OCI-LY3 (cell line): ENCODE measurements around the gene TFDP1.

Source experiments
- H2AFZ ChIP-seq: fragments of 200-600, 300-600 bp; shearing (Covaris generic); 2 replicates; pipeline ENCODE4 v1.6.0; 2014; ENCODE audit warnings: antibody characterized with exemption, low read depth, low read length
- H3K27ac ChIP-seq: fragments of 200-600, 300-600 bp; sonication (generic); 2 replicates; pipeline ENCODE4 v1.5.1; 2014; ENCODE audit warnings: mild to moderate bottlenecking, low read length, moderate library complexity, mixed read lengths
- H3K27me3 ChIP-seq: fragments of 200-600, 300-600 bp; sonication (generic); 2 replicates; pipeline ENCODE4 v1.6.1; 2014; ENCODE audit warnings: low read depth, low read length, mixed read lengths
- H3K36me3 ChIP-seq: fragments of 200-600, 300-600 bp; sonication (generic); replicated peaks from 2 replicates; pipeline ENCODE3; 2014; ENCODE audit warnings: low read depth, low read length, mixed read lengths
- H3K4me1 ChIP-seq: fragments of 300-600, 200-600 bp; sonication (generic); 2 replicates; pipeline ENCODE4 v1.6.1; 2014; ENCODE audit warnings: low read length, mixed read lengths
- H3K4me2 ChIP-seq: fragments of 200-600, 300-600 bp; sonication (generic); 2 replicates; pipeline ENCODE4 v1.6.1; 2014; ENCODE audit warnings: low read length, mixed read lengths
- H3K4me3 ChIP-seq: fragments of 300-600, 200-600 bp; sonication (generic); 2 replicates; pipeline ENCODE4 v1.5.1; 2014; ENCODE audit warnings: antibody characterized with exemption, mild to moderate bottlenecking, low read length, moderate library complexity
- H3K79me2 ChIP-seq: fragments of 300-600, 200-600 bp; shearing (Covaris generic); 2 replicates; pipeline ENCODE4 v1.6.1; 2014; ENCODE audit warnings: mild to moderate bottlenecking, low read length, mixed read lengths
- H3K9ac ChIP-seq: fragments of 300-600, 200-600 bp; shearing (Covaris generic); 2 replicates; pipeline ENCODE4 v1.6.0; 2014; ENCODE audit warnings: mild to moderate bottlenecking, low read length, moderate library complexity
- H3K9me3 ChIP-seq: fragments of 200-600, 300-600 bp; shearing (Covaris generic); 2 replicates; pipeline ENCODE4 v1.6.1; 2014; ENCODE audit warnings: low read length, mixed read lengths; ENCODE audit not compliant: insufficient read depth
- H4K20me1 ChIP-seq: fragments of 200-600, 300-600 bp; sonication (generic); 2 replicates; pipeline ENCODE4 v1.6.1; 2016; ENCODE audit warnings: low read length, mixed read lengths; ENCODE audit not compliant: insufficient read depth
- CTCF ChIP-seq: fragments of 200-600, 300-600 bp; sonication (generic); IDR thresholded peaks from 2 replicates; pipeline ENCODE4 v1.5.1; 2014; ENCODE audit warnings: antibody characterized with exemption, low read length, low read depth
- EZH2phosphoT487 ChIP-seq: fragments of 200-600 bp; shearing (Covaris generic); IDR thresholded peaks from 2 replicates; pipeline ENCODE4 v1.6.1; 2018; ENCODE audit warnings: antibody characterized with exemption, mixed run types, low read depth

Gene TFDP1

GRCh38 chr13:113548171-113548641 lies 36.3 kb upstream of the TFDP1 start:
- Histone ChIP-seq H4K20me1 (peaks cover 3% of the 10 kb centered on the region), H3K27me3 (no peaks in the 10 kb centered on the region), H3K36me3 (no peaks in the 10 kb centered on the region), H2AFZ (no peak overlapping the region), H3K79me2 (no peaks in the 10 kb centered on the region; the same call in 1 of the 2 replicates), H3K4me3 (no peak overlapping the region), H3K9ac (no peak overlapping the region), H3K4me2 (no peak overlapping the region), H3K9me3 (no peaks in the 10 kb centered on the region), H3K27ac (no peak overlapping the region), H3K4me1 (no peaks in the 10 kb centered on the region)
- TF ChIP-seq CTCF (no peak), EZH2phosphoT487 (no peak)

- Histone ChIP-seq H3K4me3 (no peak overlapping the region), H3K79me2 (no peaks in the 10 kb centered on the region; the same call in 1 of the 2 replicates), H4K20me1 (peaks cover 3% of the 10 kb centered on the region), H3K9ac (no peak overlapping the region), H3K4me2 (no peak overlapping the region), H3K27me3 (no peaks in the 10 kb centered on the region), H3K27ac (no peak overlapping the region), H2AFZ (no peak overlapping the region), H3K9me3 (no peaks in the 10 kb centered on the region), H3K36me3 (no peaks in the 10 kb centered on the region), H3K4me1 (no peaks in the 10 kb centered on the region)
- TF ChIP-seq EZH2phosphoT487, result no peak
- TF ChIP-seq CTCF, result no peak
Measured at GRCh38 chr13:113548778-113549621, 35.6 kb upstream of the TFDP1 start.

DNA sequence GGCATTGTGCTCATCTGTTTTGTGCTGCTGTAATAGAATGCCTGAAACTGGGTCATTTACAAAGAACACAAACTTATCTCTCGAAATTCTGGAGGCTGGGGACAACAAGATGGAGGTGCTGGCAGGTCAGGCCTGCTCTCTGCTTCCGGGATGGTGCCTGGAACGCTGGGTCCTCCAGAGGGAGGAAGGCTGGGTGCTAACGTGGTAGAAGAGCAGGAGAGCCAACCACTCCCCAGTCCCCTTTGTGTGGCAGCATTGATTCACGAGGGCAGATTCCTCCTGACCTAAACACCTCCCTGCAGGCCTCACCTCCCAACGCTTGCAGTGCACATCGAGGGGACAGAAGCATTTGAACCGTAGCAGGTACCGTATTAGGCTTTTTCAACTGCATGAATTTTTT lies 34.1 kb upstream of the TFDP1 start:
- Histone ChIP-seq H3K36me3 (no peaks in the 10 kb centered on the region), H3K79me2 (no peaks in the 10 kb centered on the region; the same call in 1 of the 2 replicates), H3K9ac (no peak overlapping the region), H3K4me1 (no peaks in the 10 kb centered on the region), H3K27ac (no peak overlapping the region), H3K27me3 (no peaks in the 10 kb centered on the region), H4K20me1 (no peaks in the 10 kb centered on the region; the same call in none of the 2 replicates), H3K4me2 (no peak overlapping the region), H3K9me3 (no peaks in the 10 kb centered on the region), H2AFZ (no peak overlapping the region), H3K4me3 (no peak overlapping the region)
- TF ChIP-seq EZH2phosphoT487 (no peak), CTCF (no peak)
